ENCODE data around the gene TRIML1. TPM values are rescaled to one million over a fixed set of nuclear protein-coding genes. Genes with fewer than 3 reads are reported as not detected.

The TRIML1 gene
- polyA plus RNA-seq, 3 donors: not detected

DNA sequence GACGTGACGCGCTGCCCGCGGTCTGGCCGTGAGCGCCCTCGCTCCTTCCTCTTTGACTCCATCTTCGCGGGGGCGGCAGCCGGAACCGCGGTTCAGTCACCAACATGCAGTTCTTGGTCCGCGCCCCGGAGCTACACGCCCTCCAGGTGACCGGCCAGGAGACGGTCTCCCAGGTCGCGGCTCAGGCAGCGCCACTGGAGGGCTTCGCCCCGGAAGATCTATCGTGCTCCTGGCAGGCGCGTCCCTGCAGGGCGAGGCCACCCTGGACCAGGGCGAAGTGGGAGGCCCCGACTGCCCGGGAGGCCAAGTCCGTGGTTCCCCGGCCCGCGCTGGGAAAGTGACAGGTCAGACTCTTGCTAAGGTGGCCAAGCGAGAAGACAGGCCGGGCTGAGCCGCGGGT lies 32.8 kb upstream of the TRIML1 start:
- H3K4me2 ChIP-seq (replicated peaks; ENCODE audit: extremely low read depth, low read length, poor library complexity, severe bottlenecking): no peak overlapping the region
- no peaks in the 10 kb centered on the region for H3K36me3 ChIP-seq (replicated peaks in 1 of 2; ENCODE audit: control insufficient read depth in 1 of 2, insufficient read depth in 2 of 2, low read length in 2 of 2)
- Mint-ChIP-seq H3K4me3 (no peak overlapping the region), H3K9me3 (peaks cover 12 to 58% (median 38%) of the 10 kb centered on the region in 7 donors), H3K4me1 (no peaks in the 10 kb centered on the region), H3K36me3 (no peaks in the 10 kb centered on the region), H3K27me3 (ENCODE audit: low read depth in 3 of 3) (peaks cover 0 to 3% (median 0%) of the 10 kb centered on the region in 3 donors), H3K27ac (no peak overlapping the region)
- TF ChIP-seq, protein P1, sequence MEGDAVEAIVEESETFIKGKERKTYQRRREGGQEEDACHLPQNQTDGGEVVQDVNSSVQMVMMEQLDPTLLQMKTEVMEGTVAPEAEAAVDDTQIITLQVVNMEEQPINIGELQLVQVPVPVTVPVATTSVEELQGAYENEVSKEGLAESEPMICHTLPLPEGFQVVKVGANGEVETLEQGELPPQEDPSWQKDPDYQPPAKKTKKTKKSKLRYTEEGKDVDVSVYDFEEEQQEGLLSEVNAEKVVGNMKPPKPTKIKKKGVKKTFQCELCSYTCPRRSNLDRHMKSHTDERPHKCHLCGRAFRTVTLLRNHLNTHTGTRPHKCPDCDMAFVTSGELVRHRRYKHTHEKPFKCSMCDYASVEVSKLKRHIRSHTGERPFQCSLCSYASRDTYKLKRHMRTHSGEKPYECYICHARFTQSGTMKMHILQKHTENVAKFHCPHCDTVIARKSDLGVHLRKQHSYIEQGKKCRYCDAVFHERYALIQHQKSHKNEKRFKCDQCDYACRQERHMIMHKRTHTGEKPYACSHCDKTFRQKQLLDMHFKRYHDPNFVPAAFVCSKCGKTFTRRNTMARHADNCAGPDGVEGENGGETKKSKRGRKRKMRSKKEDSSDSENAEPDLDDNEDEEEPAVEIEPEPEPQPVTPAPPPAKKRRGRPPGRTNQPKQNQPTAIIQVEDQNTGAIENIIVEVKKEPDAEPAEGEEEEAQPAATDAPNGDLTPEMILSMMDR (IDR thresholded peaks at IDR 0.05): no peak
- H4K20me1 ChIP-seq (ENCODE audit: insufficient read depth, low read length): no peaks in the 10 kb centered on the region
- intact Hi-C loops (cut with micrococcal nuclease): no loop called here
- no peaks in the 10 kb centered on the region for H3K79me2 ChIP-seq (ENCODE audit: insufficient read depth, low read length)
- peaks cover 21 to 37% of the 10 kb centered on the region in 2 donors for H3K9me3 ChIP-seq (replicated peaks in 1 of 2; ENCODE audit: control insufficient read depth in 1 of 2, insufficient read depth in 1 of 2, low read length in 2 of 2)
- no peaks in the 10 kb centered on the region for H3K4me1 ChIP-seq (ENCODE audit: control insufficient read depth in 1 of 2, insufficient read depth in 2 of 2, low read length in 2 of 2)
- no peak overlapping the region for H3K4me3 ChIP-seq (replicated peaks in 1 of 3; ENCODE audit: low read depth in 2 of 3, low read length in 3 of 3)
- 96% methylated on average over 40 of the region's 40 CpGs for WGBS (ENCODE audit: insufficient coverage)
- no peak overlapping the region for H3K27ac ChIP-seq (ENCODE audit: low read depth in 1 of 2, low read length in 2 of 2)
- DNase-seq: no peak
- H3K27me3 ChIP-seq (ENCODE audit: control insufficient read depth in 2 of 2, insufficient read depth in 2 of 2, low read length in 2 of 2): no peaks in the 10 kb centered on the region
- no peak overlapping the region for H3K9ac ChIP-seq (ENCODE audit: insufficient read depth, low read length, poor library complexity, severe bottlenecking)
- no peak overlapping the region for H2AFZ ChIP-seq (ENCODE audit: insufficient read depth, low read depth, low read length, poor library complexity, severe bottlenecking)

DNA sequence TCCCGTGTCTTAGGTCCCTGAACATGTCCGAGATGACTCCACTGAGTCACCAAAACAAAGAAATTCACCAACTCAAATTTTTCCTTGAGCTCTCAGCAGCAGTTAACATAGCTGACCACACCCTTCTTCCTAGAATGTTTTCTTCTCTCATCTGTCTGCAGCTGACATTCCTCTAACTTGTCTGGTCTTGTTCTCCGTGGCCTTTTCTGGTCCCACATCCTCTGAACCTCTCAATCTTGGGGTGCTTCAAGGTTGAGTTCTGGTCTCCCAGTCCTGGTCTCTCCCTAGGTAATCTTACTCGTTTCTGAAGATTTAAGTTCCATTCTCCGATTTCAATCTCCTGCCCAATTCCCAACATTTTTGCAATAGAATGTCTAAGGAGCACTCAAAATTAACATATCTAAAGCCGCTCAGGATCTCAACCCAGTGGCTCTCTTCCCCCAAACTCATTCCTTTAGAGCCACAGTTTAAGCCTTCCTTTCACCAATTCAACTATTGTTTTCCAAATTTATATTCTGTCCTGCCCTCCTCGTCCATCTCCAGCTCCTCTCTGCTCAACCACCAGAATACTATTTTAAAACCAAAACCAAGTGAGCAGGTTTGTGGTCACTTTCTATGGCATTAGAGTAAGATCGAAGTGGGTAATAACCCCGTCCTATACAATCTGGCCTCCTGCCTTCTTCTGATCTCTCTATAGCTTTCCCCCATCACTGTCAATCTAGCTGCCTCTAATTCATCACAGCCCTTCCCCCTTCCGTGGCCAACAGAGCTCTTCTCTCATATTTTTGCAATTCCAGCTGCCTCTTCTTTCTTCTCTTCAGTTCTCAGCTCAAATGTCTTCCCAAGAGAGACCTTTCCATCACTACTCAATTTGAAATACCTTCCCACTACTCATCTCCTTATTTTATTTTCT lies 31.1 kb upstream of the TRIML1 start:
- H3K27ac Mint-ChIP-seq: no peak overlapping the region
- Histone ChIP-seq H4K20me1 (ENCODE audit: insufficient read depth, low read length) (no peaks in the 10 kb centered on the region), H3K4me3 (replicated peaks in 1 of 3; ENCODE audit: low read depth in 2 of 3, low read length in 3 of 3) (no peak overlapping the region), H3K4me2 (replicated peaks; ENCODE audit: extremely low read depth, low read length, poor library complexity, severe bottlenecking) (no peak overlapping the region), H3K27ac (ENCODE audit: low read depth in 1 of 2, low read length in 2 of 2) (no peak overlapping the region), H3K36me3 (replicated peaks in 1 of 2; ENCODE audit: control insufficient read depth in 1 of 2, insufficient read depth in 2 of 2, low read length in 2 of 2) (no peaks in the 10 kb centered on the region), H3K9ac (ENCODE audit: insufficient read depth, low read length, poor library complexity, severe bottlenecking) (no peak overlapping the region), H2AFZ (ENCODE audit: insufficient read depth, low read depth, low read length, poor library complexity, severe bottlenecking) (no peak overlapping the region), H3K9me3 (replicated peaks in 1 of 2; ENCODE audit: control insufficient read depth in 1 of 2, insufficient read depth in 1 of 2, low read length in 2 of 2) (peaks cover 24 to 38% of the 10 kb centered on the region in 2 donors), H3K27me3 (ENCODE audit: control insufficient read depth in 2 of 2, insufficient read depth in 2 of 2, low read length in 2 of 2) (no peaks in the 10 kb centered on the region), H3K4me1 (ENCODE audit: control insufficient read depth in 1 of 2, insufficient read depth in 2 of 2, low read length in 2 of 2) (no peaks in the 10 kb centered on the region), H3K79me2 (ENCODE audit: insufficient read depth, low read length) (no peaks in the 10 kb centered on the region)
- no peaks in the 10 kb centered on the region for H3K36me3 Mint-ChIP-seq
- 36% methylated on average over 8 of the region's 10 CpGs for WGBS (ENCODE audit: insufficient coverage)
- TF ChIP-seq, protein P1 (IDR thresholded peaks at IDR 0.05): no peak
- H3K27me3 Mint-ChIP-seq (ENCODE audit: low read depth in 3 of 3): no peaks in the 10 kb centered on the region
- no peak for DNase-seq
- intact Hi-C loops (cut with micrococcal nuclease): no loop called here
- no peaks in the 10 kb centered on the region for H3K4me1 Mint-ChIP-seq
- H3K9me3 Mint-ChIP-seq: peaks cover 8 to 59% (median 32%) of the 10 kb centered on the region in 7 donors
- no peak overlapping the region for H3K4me3 Mint-ChIP-seq
